Dermis lymphatic vessel endothelial cell (primary cell): ENCODE results near the gene OR51E1. TPM values are rescaled to one million over a fixed set of nuclear protein-coding genes. Genes with fewer than 3 reads are reported as not detected.

Experiments
- total RNA-seq: library from RNA; depleted of rRNA; stranded (reverse); fragments of >200 nt; gene quantifications from 2 replicates; pipeline ENCODE4 v1.2.1, GENCODE V29; 2014

The OR51E1 gene
- not detected in 2 replicates for total RNA-seq

GRCh38 chr11:4643682-4644081 lies at the start of gene OR51E1:
Gene OR51E1 (plus strand): TSS chr11:4643982. CDS start chr11:4652527, 8,545 bp downstream.

GRCh38 chr11:4607781-4608666 lies 35.8 kb upstream of the OR51E1 start, which contains the start of gene TRIM68:
Gene TRIM68 (minus strand): TSS chr11:4608231. CDS start chr11:4605504, 2,727 bp downstream.

GRCh38 chr11:4636962-4637661 lies 6.7 kb upstream of the OR51E1 start, which contains the start of gene OR51D1:
Gene OR51D1 (plus strand): TSS chr11:4637477. CDS start chr11:4639791, 2,314 bp downstream.

GRCh38 chr11:4697585-4697984 lies 53.8 kb downstream of the OR51E1 start, which contains the start of gene OR51E2:
Gene OR51E2 (minus strand): TSS chr11:4697853. CDS start chr11:4682711, 15,142 bp downstream.

GRCh38 chr11:4704054-4704789 lies 60.4 kb downstream of the OR51E1 start, which contains the start of gene MMP26:
Gene MMP26 (plus strand): TSS chr11:4704784.

Other genes starting within 250 kb of the OR51E1 start
- gene OR52K2, start 194.7 kb upstream of the OR51E1 start, total RNA-seq = not detected in 2 replicates
- gene OR52K1, start 161.3 kb upstream of the OR51E1 start, total RNA-seq = not detected in 2 replicates
- gene OR52M1, start 98.8 kb upstream of the OR51E1 start, total RNA-seq = not detected in 2 replicates
- gene OR52I2, start 62.2 kb upstream of the OR51E1 start, total RNA-seq = not detected in 2 replicates
- gene OR52I1, start 49.9 kb upstream of the OR51E1 start, total RNA-seq = not detected in 2 replicates
- gene TRIM68, start 35.8 kb upstream of the OR51E1 start, total RNA-seq = 7.6 and 11.4 TPM in 2 replicates
- gene OR51D1, start 6.5 kb upstream of the OR51E1 start, total RNA-seq = not detected in 2 replicates
- gene OR51E2, start 53.9 kb downstream of the OR51E1 start, total RNA-seq = not detected in 2 replicates
- not detected in 2 replicates for gene MMP26, start 60.8 kb downstream of the OR51E1 start, total RNA-seq
- not detected in 2 replicates for gene OR51F1, start 126.0 kb downstream of the OR51E1 start, total RNA-seq
- gene OR52R1, start 160.4 kb downstream of the OR51E1 start, total RNA-seq = not detected in 2 replicates
- gene OR51F2, start 177.3 kb downstream of the OR51E1 start, total RNA-seq = not detected in 2 replicates
- gene OR51S1, start 205.2 kb downstream of the OR51E1 start, total RNA-seq = not detected in 2 replicates
- not detected in 2 replicates for gene OR51T1, start 237.9 kb downstream of the OR51E1 start, total RNA-seq